ENCODE measurements around the gene VSIR.

DNA sequence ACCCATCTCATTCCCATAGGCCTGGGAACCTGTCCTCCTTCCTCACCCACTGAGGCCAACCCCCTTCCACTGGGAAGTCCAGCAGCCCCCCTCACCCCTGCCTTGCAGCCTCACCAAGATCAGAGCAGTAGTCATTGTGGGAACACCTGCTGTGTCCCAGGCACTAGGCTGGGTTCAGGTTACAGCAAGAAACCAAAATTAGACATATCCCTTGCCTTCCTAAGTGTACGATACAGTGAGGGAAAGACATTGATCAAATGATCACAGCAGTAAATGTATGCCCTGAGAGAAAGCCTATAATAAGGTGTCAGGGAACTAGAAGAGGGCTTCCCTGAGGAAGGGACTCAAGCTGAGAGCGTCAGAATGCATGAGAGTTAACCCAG lies 36.8 kb downstream of the VSIR start:
- no peak for TF ChIP-seq EGR1 (conservative IDR thresholded peaks at IDR 0.05)
- TF ChIP-seq TFAP4 (CRISPR knock-in tag; IDR thresholded peaks at IDR 0.05; ENCODE audit: borderline replicate concordance), result no peak
- TF ChIP-seq, protein P1, sequence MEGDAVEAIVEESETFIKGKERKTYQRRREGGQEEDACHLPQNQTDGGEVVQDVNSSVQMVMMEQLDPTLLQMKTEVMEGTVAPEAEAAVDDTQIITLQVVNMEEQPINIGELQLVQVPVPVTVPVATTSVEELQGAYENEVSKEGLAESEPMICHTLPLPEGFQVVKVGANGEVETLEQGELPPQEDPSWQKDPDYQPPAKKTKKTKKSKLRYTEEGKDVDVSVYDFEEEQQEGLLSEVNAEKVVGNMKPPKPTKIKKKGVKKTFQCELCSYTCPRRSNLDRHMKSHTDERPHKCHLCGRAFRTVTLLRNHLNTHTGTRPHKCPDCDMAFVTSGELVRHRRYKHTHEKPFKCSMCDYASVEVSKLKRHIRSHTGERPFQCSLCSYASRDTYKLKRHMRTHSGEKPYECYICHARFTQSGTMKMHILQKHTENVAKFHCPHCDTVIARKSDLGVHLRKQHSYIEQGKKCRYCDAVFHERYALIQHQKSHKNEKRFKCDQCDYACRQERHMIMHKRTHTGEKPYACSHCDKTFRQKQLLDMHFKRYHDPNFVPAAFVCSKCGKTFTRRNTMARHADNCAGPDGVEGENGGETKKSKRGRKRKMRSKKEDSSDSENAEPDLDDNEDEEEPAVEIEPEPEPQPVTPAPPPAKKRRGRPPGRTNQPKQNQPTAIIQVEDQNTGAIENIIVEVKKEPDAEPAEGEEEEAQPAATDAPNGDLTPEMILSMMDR (IDR thresholded peaks at IDR 0.05 in 2 of 3, conservative IDR thresholded peaks at IDR 0.05 in 1 of 3; ENCODE audit: insufficient read depth in 2 of 3, low read depth in 1 of 3, low read length in 3 of 3), result no peak
- no peak for TF ChIP-seq E2F1 (CRISPR knock-in tag; IDR thresholded peaks at IDR 0.05)
- TF ChIP-seq XRCC3 (IDR thresholded peaks at IDR 0.05), result no peak
- no peak for TF ChIP-seq ETV5 (CRISPR knock-in tag; IDR thresholded peaks at IDR 0.05; ENCODE audit: low read depth)
- TF ChIP-seq POLR2A (conservative IDR thresholded peaks at IDR 0.05), result no peak
- no peak for TF ChIP-seq ZNF263 (CRISPR knock-in tag; IDR thresholded peaks at IDR 0.05; ENCODE audit: borderline replicate concordance)
- TF ChIP-seq ZKSCAN8 (CRISPR knock-in tag; IDR thresholded peaks at IDR 0.05), result no peak
- no peak for TF ChIP-seq HMGN3 (IDR thresholded peaks at IDR 0.05; ENCODE audit: borderline replicate concordance, extremely low read depth, insufficient read length, low read depth, low read length)
- no peak for TF ChIP-seq ZKSCAN1 (IDR thresholded peaks at IDR 0.05; ENCODE audit: low read depth, low read length)
- TF ChIP-seq CEBPB (tag; IDR thresholded peaks at IDR 0.05), result no peak
- no peak for TF ChIP-seq TAF15 (IDR thresholded peaks at IDR 0.05; ENCODE audit: low read depth, low read length)
- no peak for TF ChIP-seq NFE2L1 (tag; IDR thresholded peaks at IDR 0.05; ENCODE audit: borderline replicate concordance, low read depth)
